Measurements from ENCODE around the gene EYS.

The EYS gene

GRCh38 chr6:64113704-64114103 is 1593.3 kb downstream of the EYS start:
- Mint-ChIP-seq H3K27me3 (no peaks in the 10 kb centered on the region), H3K27ac (no peak overlapping the region), H3K4me1 (no peaks in the 10 kb centered on the region), H3K36me3 (no peaks in the 10 kb centered on the region), H3K9me3 (peaks cover 6 to 10% of the 10 kb centered on the region in 2 donors), H3K4me3 (no peak overlapping the region)
- no peak for DNase-seq
- ATAC-seq (replicated peaks) = no peak

- no peak for DNase-seq
- Mint-ChIP-seq H3K27me3 (no peaks in the 10 kb centered on the region), H3K4me1 (no peaks in the 10 kb centered on the region), H3K27ac (no peak overlapping the region), H3K36me3 (no peaks in the 10 kb centered on the region), H3K4me3 (no peak overlapping the region), H3K9me3 (peaks cover 0 to 4% of the 10 kb centered on the region in 2 donors)
- no peak for ATAC-seq (replicated peaks)
Observed at GRCh38 chr6:64104051-64104450, 1603.0 kb downstream of the EYS start.

GRCh38 chr6:64103480-64103879 is 1603.5 kb downstream of the EYS start:
- Mint-ChIP-seq H3K27ac (no peak overlapping the region), H3K36me3 (no peaks in the 10 kb centered on the region), H3K4me3 (no peak overlapping the region), H3K27me3 (no peaks in the 10 kb centered on the region), H3K9me3 (peaks cover 0 to 4% of the 10 kb centered on the region in 2 donors), H3K4me1 (no peaks in the 10 kb centered on the region)
- ATAC-seq (replicated peaks) (no peak), DNase-seq (no peak)

- no peaks in the 10 kb centered on the region for H3K4me1 Mint-ChIP-seq
- ATAC-seq (replicated peaks) (no peak), DNase-seq (no peak)
- H3K9me3 Mint-ChIP-seq = peaks cover 6 to 8% of the 10 kb centered on the region in 2 donors
- no peaks in the 10 kb centered on the region for H3K27me3 Mint-ChIP-seq
- H3K4me3 Mint-ChIP-seq = no peak overlapping the region
- H3K36me3 Mint-ChIP-seq = no peaks in the 10 kb centered on the region
- no peak overlapping the region for H3K27ac Mint-ChIP-seq
Observed at GRCh38 chr6:64100702-64101303, 1606.2 kb downstream of the EYS start.

GRCh38 chr6:64090352-64090751 is 1616.7 kb downstream of the EYS start:
- H3K36me3 Mint-ChIP-seq = no peaks in the 10 kb centered on the region
- H3K27me3 Mint-ChIP-seq = no peaks in the 10 kb centered on the region
- no peak for ATAC-seq (replicated peaks)
- DNase-seq = no peak
- H3K9me3 Mint-ChIP-seq = peaks cover 12 to 14% of the 10 kb centered on the region in 2 donors
- no peak overlapping the region for H3K4me3 Mint-ChIP-seq
- H3K27ac Mint-ChIP-seq = no peak overlapping the region
- no peaks in the 10 kb centered on the region for H3K4me1 Mint-ChIP-seq

GRCh38 chr6:64085126-64085525 is 1621.9 kb downstream of the EYS start:
- no peaks in the 10 kb centered on the region for H3K4me1 Mint-ChIP-seq
- no peaks in the 10 kb centered on the region for H3K27me3 Mint-ChIP-seq
- H3K36me3 Mint-ChIP-seq = no peaks in the 10 kb centered on the region

GRCh38 chr6:64084185-64084663 is 1622.8 kb downstream of the EYS start:
- ATAC-seq (replicated peaks) (no peak), DNase-seq (no peak)
- H3K27me3 Mint-ChIP-seq = no peaks in the 10 kb centered on the region
- no peaks in the 10 kb centered on the region for H3K36me3 Mint-ChIP-seq
- H3K4me1 Mint-ChIP-seq = no peaks in the 10 kb centered on the region
- peaks cover 3 to 5% of the 10 kb centered on the region in 2 donors for H3K9me3 Mint-ChIP-seq
- no peak overlapping the region for H3K27ac Mint-ChIP-seq
- no peak overlapping the region for H3K4me3 Mint-ChIP-seq

More at GRCh38 chr6:64085126-64085525, 1621.9 kb downstream of the EYS start:
- Mint-ChIP-seq H3K4me3 (no peak overlapping the region), H3K27ac (no peak overlapping the region), H3K9me3 (peaks cover 5 to 6% of the 10 kb centered on the region in 2 donors)
- no peak for ATAC-seq (replicated peaks)
- DNase-seq = no peak

GRCh38 chr6:64083261-64083660 is 1623.8 kb downstream of the EYS start:
- Mint-ChIP-seq H3K9me3 (peaks cover 5% of the 10 kb centered on the region in 2 donors), H3K27ac (no peak overlapping the region), H3K4me3 (no peak overlapping the region), H3K4me1 (no peaks in the 10 kb centered on the region), H3K27me3 (no peaks in the 10 kb centered on the region), H3K36me3 (no peaks in the 10 kb centered on the region)
- ATAC-seq (replicated peaks) (no peak), DNase-seq (no peak)

- Mint-ChIP-seq H3K9me3 (peaks cover 5% of the 10 kb centered on the region in 2 donors), H3K36me3 (no peaks in the 10 kb centered on the region), H3K27ac (no peak overlapping the region), H3K4me3 (no peak overlapping the region), H3K4me1 (no peaks in the 10 kb centered on the region), H3K27me3 (no peaks in the 10 kb centered on the region)
- no peak for DNase-seq
- no peak for ATAC-seq (replicated peaks)
Observed at GRCh38 chr6:64081453-64081852, 1625.6 kb downstream of the EYS start.

- no peak for ATAC-seq (replicated peaks)
- Mint-ChIP-seq H3K27me3 (no peaks in the 10 kb centered on the region), H3K4me1 (no peaks in the 10 kb centered on the region), H3K4me3 (no peak overlapping the region), H3K36me3 (no peaks in the 10 kb centered on the region), H3K9me3 (peaks cover 0 to 3% of the 10 kb centered on the region in 2 donors), H3K27ac (no peak overlapping the region)
- DNase-seq = no peak
Observed at GRCh38 chr6:64074981-64075380, 1632.0 kb downstream of the EYS start.

- no peak overlapping the region for H3K27ac Mint-ChIP-seq
- DNase-seq = no peak
- no peaks in the 10 kb centered on the region for H3K9me3 Mint-ChIP-seq
- ATAC-seq (replicated peaks) = no peak
- no peaks in the 10 kb centered on the region for H3K27me3 Mint-ChIP-seq
- no peaks in the 10 kb centered on the region for H3K4me1 Mint-ChIP-seq
- H3K4me3 Mint-ChIP-seq = no peak overlapping the region
- H3K36me3 Mint-ChIP-seq = no peaks in the 10 kb centered on the region
Observed at GRCh38 chr6:64072686-64073085, 1634.3 kb downstream of the EYS start.

- ATAC-seq (replicated peaks) (no peak), DNase-seq (no peak)
- no peaks in the 10 kb centered on the region for H3K4me1 Mint-ChIP-seq
- H3K27me3 Mint-ChIP-seq = no peaks in the 10 kb centered on the region
- no peaks in the 10 kb centered on the region for H3K36me3 Mint-ChIP-seq
- H3K27ac Mint-ChIP-seq = no peak overlapping the region
- peaks cover 2 to 6% of the 10 kb centered on the region in 2 donors for H3K9me3 Mint-ChIP-seq
- no peak overlapping the region for H3K4me3 Mint-ChIP-seq
Observed at GRCh38 chr6:64064919-64065318, 1642.1 kb downstream of the EYS start.

GRCh38 chr6:64062960-64063683 is 1643.9 kb downstream of the EYS start:
- Mint-ChIP-seq H3K4me3 (no peak overlapping the region), H3K27ac (no peak overlapping the region), H3K9me3 (peaks cover 2 to 6% of the 10 kb centered on the region in 2 donors), H3K36me3 (no peaks in the 10 kb centered on the region), H3K4me1 (no peaks in the 10 kb centered on the region), H3K27me3 (no peaks in the 10 kb centered on the region)
- ATAC-seq (replicated peaks) (no peak), DNase-seq (no peak)

GRCh38 chr6:64054861-64055260 is 1652.2 kb downstream of the EYS start:
- DNase-seq (no peak), ATAC-seq (replicated peaks) (no peak)
- Mint-ChIP-seq H3K9me3 (no peaks in the 10 kb centered on the region), H3K36me3 (no peaks in the 10 kb centered on the region), H3K27me3 (no peaks in the 10 kb centered on the region), H3K4me1 (no peaks in the 10 kb centered on the region), H3K27ac (no peak overlapping the region), H3K4me3 (no peak overlapping the region)

- H3K36me3 Mint-ChIP-seq = no peaks in the 10 kb centered on the region
- H3K4me3 Mint-ChIP-seq = no peak overlapping the region
- ATAC-seq (replicated peaks) (no peak), DNase-seq (no peak)
- H3K27me3 Mint-ChIP-seq = no peaks in the 10 kb centered on the region
- H3K4me1 Mint-ChIP-seq = no peaks in the 10 kb centered on the region
- no peaks in the 10 kb centered on the region for H3K9me3 Mint-ChIP-seq
- no peak overlapping the region for H3K27ac Mint-ChIP-seq
Observed at GRCh38 chr6:64050590-64050989, 1656.4 kb downstream of the EYS start.
